ENCODE results near the gene ZNF207.
"Not testable (repeated sequence)": the region's sequence is repeated elsewhere in the genome, so short reads cannot be mapped to it uniquely, and the experiment has no call there.

- not testable (repeated sequence) for TF ChIP-seq CTCF, POLR2A (IDR thresholded peaks at IDR 0.05)
Observed at GRCh38 chr17:32352734-32353133, 2.8 kb downstream of the ZNF207 start.
